Measurements from ENCODE around the gene CROCC2.

CROCC2 gene

GRCh38 chr2:240921311-240921994 is 15.3 kb downstream of the CROCC2 start:
- Histone ChIP-seq H3K4me1 (ENCODE audit: control insufficient read depth in 1 of 2, insufficient read depth in 2 of 2, low read length in 2 of 2) (peaks cover 0 to 4% of the 10 kb centered on the region in 2 donors), H3K9me3 (ENCODE audit: control insufficient read depth in 1 of 2, low read length in 2 of 2) (no peaks in the 10 kb centered on the region), H3K27ac (ENCODE audit: low read length) (no peak overlapping the region), H3K4me3 (ENCODE audit: low read depth in 1 of 2, low read length in 2 of 2) (no peak overlapping the region), H3K27me3 (ENCODE audit: low read depth, low read length) (no peaks in the 10 kb centered on the region), H3K36me3 (ENCODE audit: control insufficient read depth in 1 of 2, insufficient read depth in 2 of 2, low read length in 2 of 2) (no peaks in the 10 kb centered on the region)

DNA sequence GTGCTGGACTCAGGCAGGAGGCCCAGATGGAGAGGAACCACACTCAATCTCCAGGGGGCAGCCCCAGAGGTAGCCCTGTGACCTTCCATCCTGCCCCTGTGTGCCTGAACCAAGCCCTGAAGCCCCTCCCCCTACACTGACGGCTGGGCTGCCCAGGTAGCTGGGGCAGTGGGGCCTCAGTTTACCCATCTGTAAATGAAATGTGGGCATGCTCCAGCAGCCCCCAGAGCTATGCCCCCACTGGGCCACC is 15.8 kb downstream of the CROCC2 start:
- Histone ChIP-seq H3K27me3 (ENCODE audit: low read depth, low read length) (no peaks in the 10 kb centered on the region), H3K4me3 (ENCODE audit: low read depth in 1 of 2, low read length in 2 of 2) (no peak overlapping the region), H3K27ac (ENCODE audit: low read length) (no peak overlapping the region), H3K4me1 (ENCODE audit: control insufficient read depth in 1 of 2, insufficient read depth in 2 of 2, low read length in 2 of 2) (peaks cover 0 to 2% of the 10 kb centered on the region in 2 donors), H3K36me3 (ENCODE audit: control insufficient read depth in 1 of 2, insufficient read depth in 2 of 2, low read length in 2 of 2) (no peaks in the 10 kb centered on the region), H3K9me3 (ENCODE audit: control insufficient read depth in 1 of 2, low read length in 2 of 2) (no peaks in the 10 kb centered on the region)

DNA sequence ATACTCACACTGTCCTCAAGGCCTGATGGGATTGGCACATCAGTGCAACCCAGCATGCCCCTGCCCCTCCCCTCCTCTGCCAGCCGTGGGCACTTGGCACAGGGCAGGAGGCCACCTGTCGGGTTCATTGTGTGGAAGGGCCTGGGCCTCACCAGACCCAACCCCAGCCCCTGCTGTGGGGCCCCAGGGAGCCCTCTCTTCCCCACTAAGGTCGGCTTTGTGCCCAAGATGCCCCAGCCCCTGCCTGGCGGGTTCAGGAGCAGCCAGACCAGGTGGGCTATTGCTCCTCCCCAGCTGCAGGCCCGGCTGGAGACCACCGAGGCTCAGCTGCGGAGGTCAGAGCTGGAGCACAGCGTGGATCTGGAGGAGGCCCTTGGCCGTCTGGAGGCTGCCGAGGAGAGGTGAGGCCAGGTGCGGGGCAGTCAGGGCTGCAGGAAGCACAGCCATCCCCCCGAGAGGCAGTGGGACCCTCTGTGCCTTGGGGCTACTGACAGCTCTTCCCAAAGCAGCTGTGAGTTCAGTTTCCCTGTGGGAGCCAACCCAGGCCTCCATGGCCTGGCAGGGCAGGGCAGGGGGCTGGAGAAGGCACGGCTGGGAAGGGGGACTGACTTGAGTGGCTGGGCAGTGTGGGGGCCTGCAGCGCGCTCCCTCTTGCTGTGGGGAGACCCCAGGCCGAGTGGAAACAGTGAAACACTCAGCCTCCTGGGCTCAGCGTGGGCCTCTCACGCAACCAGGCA is 16.3 kb downstream of the CROCC2 start:
- Histone ChIP-seq H3K27me3 (ENCODE audit: low read depth, low read length) (no peaks in the 10 kb centered on the region), H3K9me3 (ENCODE audit: control insufficient read depth in 1 of 2, low read length in 2 of 2) (no peaks in the 10 kb centered on the region), H3K4me3 (ENCODE audit: low read depth in 1 of 2, low read length in 2 of 2) (no peak overlapping the region), H3K36me3 (ENCODE audit: control insufficient read depth in 1 of 2, insufficient read depth in 2 of 2, low read length in 2 of 2) (no peaks in the 10 kb centered on the region), H3K27ac (ENCODE audit: low read length) (no peak overlapping the region), H3K4me1 (ENCODE audit: control insufficient read depth in 1 of 2, insufficient read depth in 2 of 2, low read length in 2 of 2) (no peaks in the 10 kb centered on the region)

- Histone ChIP-seq H3K4me1 (ENCODE audit: control insufficient read depth in 1 of 2, insufficient read depth in 2 of 2, low read length in 2 of 2) (no peaks in the 10 kb centered on the region), H3K9me3 (ENCODE audit: control insufficient read depth in 1 of 2, low read length in 2 of 2) (no peaks in the 10 kb centered on the region), H3K27ac (ENCODE audit: low read length) (no peak overlapping the region), H3K4me3 (ENCODE audit: low read depth in 1 of 2, low read length in 2 of 2) (no peak overlapping the region), H3K36me3 (ENCODE audit: control insufficient read depth in 1 of 2, insufficient read depth in 2 of 2, low read length in 2 of 2) (no peaks in the 10 kb centered on the region), H3K27me3 (ENCODE audit: low read depth, low read length) (no peaks in the 10 kb centered on the region)
These were observed 16.9 kb downstream of the CROCC2 start for GRCh38 chr2:240922982-240923537.

GRCh38 chr2:240925191-240925567 is 19.0 kb downstream of the CROCC2 start:
- no peaks in the 10 kb centered on the region for H3K27me3 ChIP-seq (ENCODE audit: low read depth, low read length)
- H3K27ac ChIP-seq (ENCODE audit: low read length), result no peak overlapping the region
- no peaks in the 10 kb centered on the region for H3K4me1 ChIP-seq (ENCODE audit: control insufficient read depth in 1 of 2, insufficient read depth in 2 of 2, low read length in 2 of 2)
- no peaks in the 10 kb centered on the region for H3K36me3 ChIP-seq (ENCODE audit: control insufficient read depth in 1 of 2, insufficient read depth in 2 of 2, low read length in 2 of 2)
- no peak overlapping the region for H3K4me3 ChIP-seq (ENCODE audit: low read depth in 1 of 2, low read length in 2 of 2)
- H3K9me3 ChIP-seq (ENCODE audit: control insufficient read depth in 1 of 2, low read length in 2 of 2), result no peaks in the 10 kb centered on the region

DNA sequence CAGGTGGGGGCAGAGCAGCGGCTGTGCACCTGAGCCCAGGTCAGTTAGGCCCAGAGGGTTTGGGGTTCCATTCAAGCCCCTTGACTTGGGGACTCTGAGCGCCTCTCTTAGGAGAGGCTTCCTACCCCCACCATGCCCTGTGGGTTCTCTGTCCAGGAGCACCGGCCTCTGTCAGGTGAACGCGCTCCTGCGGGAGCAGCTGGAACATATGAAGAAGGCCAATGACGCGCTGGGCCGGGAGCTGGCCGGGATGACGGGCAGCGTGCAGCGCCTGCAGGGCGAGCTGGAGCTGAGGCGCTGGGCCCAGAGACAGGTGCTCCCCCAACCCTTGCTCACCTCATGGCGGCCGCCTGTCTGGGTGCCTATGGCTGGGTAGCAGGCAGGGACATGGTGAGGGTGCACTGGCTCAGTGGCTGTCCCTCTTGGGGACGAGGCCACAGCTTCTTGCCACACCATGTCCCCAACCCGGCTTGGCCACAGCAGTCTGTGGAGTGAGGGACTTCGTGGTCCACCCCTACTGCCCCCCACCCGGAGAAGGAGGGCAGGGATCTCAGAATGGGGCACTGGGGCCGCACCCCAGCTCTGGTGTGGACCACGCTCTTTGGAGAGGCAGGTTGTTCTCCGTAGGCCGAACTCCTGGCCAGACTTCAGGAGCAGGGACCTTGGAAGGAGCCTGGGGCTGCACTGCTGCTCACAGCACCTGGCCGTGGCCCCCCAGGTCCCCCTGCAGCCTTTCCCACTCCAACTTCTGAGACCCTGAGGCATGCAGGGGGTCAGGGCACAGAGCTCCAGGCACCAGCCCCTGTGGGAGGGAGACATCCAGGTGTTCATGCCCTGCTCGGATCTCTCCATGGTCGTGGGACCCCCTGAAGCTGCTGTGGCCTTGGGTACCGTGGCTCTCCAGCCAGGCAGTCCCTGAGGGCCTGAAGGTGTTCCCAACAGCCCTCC is 19.7 kb downstream of the CROCC2 start:
- H3K9me3 ChIP-seq (ENCODE audit: control insufficient read depth in 1 of 2, low read length in 2 of 2), result no peaks in the 10 kb centered on the region
- no peak overlapping the region for H3K4me3 ChIP-seq (ENCODE audit: low read depth in 1 of 2, low read length in 2 of 2)
- H3K36me3 ChIP-seq (ENCODE audit: control insufficient read depth in 1 of 2, insufficient read depth in 2 of 2, low read length in 2 of 2), result no peaks in the 10 kb centered on the region
- H3K4me1 ChIP-seq (ENCODE audit: control insufficient read depth in 1 of 2, insufficient read depth in 2 of 2, low read length in 2 of 2), result no peaks in the 10 kb centered on the region
- H3K27me3 ChIP-seq (ENCODE audit: low read depth, low read length), result no peaks in the 10 kb centered on the region
- no peak overlapping the region for H3K27ac ChIP-seq (ENCODE audit: low read length)

- H3K27me3 ChIP-seq (ENCODE audit: low read depth, low read length), result no peaks in the 10 kb centered on the region
- peak overlapping the region; percentile 35 to 52 for H3K4me3 ChIP-seq (ENCODE audit: low read depth in 1 of 2, low read length in 2 of 2)
- no peaks in the 10 kb centered on the region for H3K9me3 ChIP-seq (ENCODE audit: control insufficient read depth in 1 of 2, low read length in 2 of 2)
- no peak overlapping the region for H3K27ac ChIP-seq (ENCODE audit: low read length)
- no peaks in the 10 kb centered on the region for H3K36me3 ChIP-seq (ENCODE audit: control insufficient read depth in 1 of 2, insufficient read depth in 2 of 2, low read length in 2 of 2)
- H3K4me1 ChIP-seq (ENCODE audit: control insufficient read depth in 1 of 2, insufficient read depth in 2 of 2, low read length in 2 of 2), result no peaks in the 10 kb centered on the region
These were observed 20.6 kb downstream of the CROCC2 start for GRCh38 chr2:240926516-240927389.

DNA sequence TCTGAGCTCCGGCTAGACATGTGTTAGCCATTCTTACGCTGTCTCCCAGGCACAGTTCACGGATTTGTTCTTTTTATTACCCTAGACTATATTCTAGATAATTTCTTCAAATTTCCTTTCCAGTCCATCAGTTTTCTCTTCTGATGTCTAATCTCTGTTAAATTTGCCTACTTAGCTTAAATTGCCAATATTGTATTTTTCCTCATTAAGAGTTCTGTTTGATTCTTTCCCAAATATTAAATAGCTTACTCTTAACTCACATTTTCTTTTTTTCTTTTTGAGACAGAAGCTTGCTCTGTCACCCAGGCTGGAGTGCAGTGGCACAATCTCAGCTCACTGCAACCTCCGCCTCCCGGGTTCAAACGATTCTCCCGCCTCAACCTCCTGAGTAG is 21.2 kb downstream of the CROCC2 start:
- H3K4me1 ChIP-seq (ENCODE audit: control insufficient read depth in 1 of 2, insufficient read depth in 2 of 2, low read length in 2 of 2), result no peaks in the 10 kb centered on the region
- no peaks in the 10 kb centered on the region for H3K36me3 ChIP-seq (ENCODE audit: control insufficient read depth in 1 of 2, insufficient read depth in 2 of 2, low read length in 2 of 2)
- H3K4me3 ChIP-seq (ENCODE audit: low read depth in 1 of 2, low read length in 2 of 2), result peak overlapping the region; percentile 35 to 52
- no peaks in the 10 kb centered on the region for H3K27me3 ChIP-seq (ENCODE audit: low read depth, low read length)
- no peak overlapping the region for H3K27ac ChIP-seq (ENCODE audit: low read length)
- no peaks in the 10 kb centered on the region for H3K9me3 ChIP-seq (ENCODE audit: control insufficient read depth in 1 of 2, low read length in 2 of 2)

DNA sequence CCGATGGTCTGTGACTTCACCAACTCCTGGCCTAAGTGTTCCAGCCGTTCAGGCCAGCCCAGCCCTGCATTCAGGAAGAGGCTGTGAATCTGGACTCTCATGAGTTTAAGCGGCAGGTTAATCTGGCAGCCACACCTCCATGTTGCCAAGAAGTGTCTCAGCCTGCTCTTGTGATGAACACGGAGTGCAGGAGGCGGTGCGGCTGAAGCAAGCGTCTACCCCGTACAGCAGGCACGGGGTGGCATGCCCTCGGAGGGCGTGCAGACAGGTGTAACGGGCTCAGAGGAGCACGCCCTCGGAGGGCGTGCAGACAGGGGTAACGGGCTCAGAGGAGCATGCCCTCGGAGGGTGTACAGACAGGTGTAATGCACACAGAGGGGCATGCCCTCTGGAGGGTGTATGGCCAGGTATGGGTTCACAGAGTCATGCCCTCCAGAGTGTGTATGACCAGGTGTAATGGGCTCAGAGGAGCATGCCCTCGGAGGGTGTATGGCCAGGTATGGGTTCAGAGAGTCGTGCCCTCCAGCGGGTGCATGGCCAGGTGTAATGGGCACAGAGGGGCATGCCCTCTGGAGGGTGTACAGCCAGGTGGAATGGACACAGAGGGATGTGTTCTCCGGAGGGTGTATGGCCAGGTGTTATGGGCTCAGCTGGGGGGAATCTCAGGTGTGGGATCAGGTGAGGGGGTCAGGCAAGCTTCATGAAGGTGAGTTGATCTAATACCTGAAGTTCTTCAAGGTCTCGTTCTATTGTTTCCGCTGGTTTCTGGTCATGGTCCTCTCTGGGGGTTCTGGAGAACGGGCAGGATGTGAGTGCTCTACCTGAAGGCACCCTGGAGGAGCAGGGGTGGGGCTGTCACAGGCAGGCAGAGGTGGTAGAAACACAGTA is 22.6 kb downstream of the CROCC2 start:
- H3K4me3 ChIP-seq (ENCODE audit: low read depth in 1 of 2, low read length in 2 of 2), result no peak overlapping the region
- no peaks in the 10 kb centered on the region for H3K36me3 ChIP-seq (ENCODE audit: control insufficient read depth in 1 of 2, insufficient read depth in 2 of 2, low read length in 2 of 2)

More for the DNA sequence above, 22.6 kb downstream of the CROCC2 start:
- Histone ChIP-seq H3K4me1 (ENCODE audit: control insufficient read depth in 1 of 2, insufficient read depth in 2 of 2, low read length in 2 of 2) (no peaks in the 10 kb centered on the region), H3K9me3 (ENCODE audit: control insufficient read depth in 1 of 2, low read length in 2 of 2) (no peaks in the 10 kb centered on the region), H3K27me3 (ENCODE audit: low read depth, low read length) (no peaks in the 10 kb centered on the region), H3K27ac (ENCODE audit: low read length) (no peak overlapping the region)
